Lung (tissue), 12 donors: Measurements from ENCODE around the gene ARL2. TPM values are rescaled to one million over a fixed set of nuclear protein-coding genes. Genes with fewer than 3 reads are reported as not detected.

Experiments
- ATAC-seq: fragments of 200-7000 bp; cut with Tn5 transposase; one replicate; pipeline ENCODE4 v1.9.1; 2020; ENCODE audit warnings: moderate number of reproducible peaks; ENCODE audit not compliant: insufficient read depth, low FRiP score
- DNase-seq, 3 donors: peaks; one replicate each; pipeline ENCODE4 v3.0.0-alpha.2; 2013 to 2017
- H3K27ac ChIP-seq, 2 donors: one replicate each; pipeline ENCODE4 v1.5.1; 2013; ENCODE audit warnings: mild to moderate bottlenecking in 2 of 2, moderate library complexity in 2 of 2, control low read depth in 1 of 2, inconsistent platforms in 1 of 2, low read depth in 1 of 2, low read length in 1 of 2
- H3K27me3 ChIP-seq, 3 donors: one replicate each; pipeline ENCODE4 v1.5.1; 2013; ENCODE audit warnings: low read length in 2 of 3; ENCODE audit not compliant: control insufficient read depth in 3 of 3, insufficient read depth in 3 of 3
- H3K36me3 ChIP-seq, 4 donors: one replicate each; pipeline ENCODE4 v1.5.1; 2013; ENCODE audit warnings: low read length in 4 of 4, mild to moderate bottlenecking in 1 of 4, moderate library complexity in 1 of 4; ENCODE audit not compliant: control insufficient read depth in 4 of 4, insufficient read depth in 4 of 4
- H3K4me1 ChIP-seq, 5 donors: one replicate each; pipeline ENCODE4 v1.5.1; 2013; ENCODE audit warnings: low read length in 5 of 5, mild to moderate bottlenecking in 2 of 5, moderate library complexity in 1 of 5; ENCODE audit not compliant: control insufficient read depth in 5 of 5, insufficient read depth in 5 of 5
- H3K4me3 ChIP-seq: one replicate; pipeline ENCODE4 v1.5.1; 2013; ENCODE audit warnings: mild to moderate bottlenecking, control low read depth, moderate library complexity
- H3K9ac ChIP-seq, 2 donors: one replicate each; pipeline ENCODE4 v1.5.1; 2013; ENCODE audit warnings: low read length in 2 of 2, control low read depth in 1 of 2; ENCODE audit not compliant: insufficient read depth in 1 of 2
- H3K9me3 ChIP-seq, 4 donors: one replicate each; pipeline ENCODE4 v1.5.1; 2013; ENCODE audit warnings: low read length in 3 of 4, mild to moderate bottlenecking in 1 of 4, moderate library complexity in 1 of 4; ENCODE audit not compliant: control insufficient read depth in 4 of 4, insufficient read depth in 3 of 4
- CTCF ChIP-seq: IDR thresholded peaks from 2 replicates; pipeline ENCODE4 v1.5.1; 2012; ENCODE audit warnings: mild to moderate bottlenecking; ENCODE audit errors: control extremely low read depth, extremely low read depth
- WGBS, 2 donors: extraction: QIAGEN DNeasy Blood & Tissue Kit; methylation state at CpG; one replicate each; pipeline ENCODE4 v1.1.7; 2013; 5-methylcytosine and 5-hydroxymethylcytosine counted together
- polyA plus RNA-seq, 2 donors: library from polyadenylated mRNA; stranded (reverse); fragments of 200-250 nt; gene quantifications; one replicate each; pipeline ENCODE4 v1.2.1, GENCODE V29; 2013
- total RNA-seq, 2 donors: library from RNA; depleted of rRNA in 1 of 2; stranded (reverse); fragments of >200 nt in 1 of 2; gene quantifications; one replicate each; pipeline ENCODE4 v1.2.1, GENCODE V29; 2014 to 2021
- donor health status: control.
- donor health status: control.
- donor health status: Bipolar disorder and iron deficiency.
- donor health status: healthy.
- donor health status: DM: yes; HTN: yes; CAD: no.

Gene ARL2
- total and polyA plus RNA-seq, 4 donors: 37.4 to 127 (median 94.0) TPM

- ATAC-seq (no peak), DNase-seq (no peak)
- Histone ChIP-seq H3K9ac (peak overlapping the region; percentile 9 to 49), H3K27ac (peak overlapping the region; percentile 0 to 84), H3K9me3 (no peaks in the 10 kb centered on the region), H3K27me3 (no peaks in the 10 kb centered on the region), H3K36me3 (peaks cover 0 to 3% (median 0%) of the 10 kb centered on the region in 4 donors), H3K4me3 (peak overlapping the region; percentile 36), H3K4me1 (peaks cover 0 to 12% (median 0%) of the 10 kb centered on the region in 5 donors)
- WGBS, 2 donors: 24 to 42% methylated on average over 11 of the region's 11 CpGs
- TF ChIP-seq CTCF: no peak
Observed at GRCh38 chr11:64996327-64996709, 17.6 kb upstream of the ARL2 start.

DNA sequence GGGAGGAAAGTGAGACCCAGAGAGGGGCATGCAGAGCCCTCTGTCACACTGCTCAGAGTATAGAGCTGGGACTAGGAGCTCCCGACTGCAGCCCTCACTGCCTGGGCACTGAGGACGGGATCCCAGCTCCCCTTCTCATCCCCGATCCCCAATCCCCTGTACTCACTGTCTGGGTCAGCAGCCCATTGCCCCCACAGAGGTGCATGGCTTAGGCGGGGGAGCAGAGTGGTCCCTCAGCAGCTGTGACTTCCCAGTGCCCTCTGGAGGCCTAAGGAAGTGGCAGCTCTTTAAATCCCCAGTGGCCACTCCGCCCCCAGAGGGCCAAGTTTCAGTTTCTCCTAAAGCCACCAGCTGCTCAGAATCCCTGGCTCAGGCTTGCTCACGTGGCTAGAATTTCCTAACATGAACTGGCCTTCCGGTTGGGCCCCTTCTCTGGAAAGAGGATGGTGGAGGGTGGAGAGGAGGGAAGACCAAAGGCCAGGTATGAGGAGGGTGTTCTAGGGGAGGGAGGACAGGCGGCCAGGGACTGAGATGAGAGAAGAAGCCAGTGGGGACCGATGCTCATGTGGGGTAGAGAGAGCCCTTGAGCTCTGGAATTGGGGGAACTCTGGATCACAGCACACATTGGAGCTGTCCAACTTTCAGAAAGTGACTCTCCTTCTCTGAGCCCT lies 17.1 kb upstream of the ARL2 start, which contains the start of gene BATF2:
TSS of gene BATF2 (minus strand) at position 262 of the 671 bp plus-strand sequence. CDS start at position 205, 57 bp downstream.
- TF ChIP-seq CTCF: peak; percentile 65
- peak; percentile 90 to 96 (median 94) for DNase-seq
- Histone ChIP-seq H3K27me3 (no peaks in the 10 kb centered on the region), H3K4me3 (peak within 1 kb of the TSS; percentile 36), H3K27ac (peak within 1 kb of the TSS; percentile 0 to 84), H3K4me1 (peaks cover 0 to 12% (median 0%) of the 10 kb centered on the region in 5 donors), H3K36me3 (peaks cover 0 to 3% (median 0%) of the 10 kb centered on the region in 4 donors), H3K9me3 (no peaks in the 10 kb centered on the region), H3K9ac (peak within 1 kb of the TSS; percentile 9 to 49)
- WGBS, 2 donors: 15 to 17% methylated on average over 9 of the region's 9 CpGs
- peak; percentile 84 for ATAC-seq

- H3K9ac ChIP-seq: no peak overlapping the region
- ATAC-seq (no peak), DNase-seq (no peak)
- 83 to 94% methylated on average over 1 of the region's 1 CpG for WGBS, 2 donors
- no peaks in the 10 kb centered on the region for H3K27me3 ChIP-seq
- no peak for TF ChIP-seq CTCF
- H3K9me3 ChIP-seq: no peaks in the 10 kb centered on the region
- H3K27ac ChIP-seq: no peak overlapping the region
- H3K36me3 ChIP-seq: peaks cover 0 to 3% (median 0%) of the 10 kb centered on the region in 4 donors
- H3K4me3 ChIP-seq: no peak overlapping the region
- H3K4me1 ChIP-seq: peaks cover 0 to 12% (median 0%) of the 10 kb centered on the region in 5 donors
Observed at GRCh38 chr11:64998141-64998540, 15.8 kb upstream of the ARL2 start.
